ENCODE data around the gene VSX2. TPM values are rescaled to one million over a fixed set of nuclear protein-coding genes. Genes with fewer than 3 reads are reported as not detected.

VSX2 gene
- total RNA-seq, 4 donors from 2014 or later = not detected

- DNase-seq (ENCODE audit: low spot score in 2 of 2) = no peak
- intact Hi-C loops (cut with DNase I; ENCODE audit: low total_unique reads) = no loop called here
- no peak overlapping the region for H3K4me3 ChIP-seq (ENCODE audit: low read depth, poor library complexity, severe bottlenecking)
- TF ChIP-seq CTCF (IDR thresholded peaks at IDR 0.05) (no peak), POLR2A (IDR thresholded peaks at IDR 0.05) (no peak)
Measured at GRCh38 chr14:74202113-74202512, 37.1 kb upstream of the VSX2 start.

GRCh38 chr14:74203639-74204038 lies 35.6 kb upstream of the VSX2 start:
- intact Hi-C loops (cut with DNase I; ENCODE audit: low total_unique reads) = no loop called here
- no peak for TF ChIP-seq POLR2A (IDR thresholded peaks at IDR 0.05)
- TF ChIP-seq CTCF (IDR thresholded peaks at IDR 0.05) = no peak
- WGBS, 2 donors = 94 to 96% methylated on average over 8 of the region's 8 CpGs
- DNase-seq (ENCODE audit: low spot score in 2 of 2) = no peak
- no peak overlapping the region for H3K4me3 ChIP-seq (ENCODE audit: low read depth, poor library complexity, severe bottlenecking)

- TF ChIP-seq CTCF (IDR thresholded peaks at IDR 0.05) = no peak
- TF ChIP-seq POLR2A (IDR thresholded peaks at IDR 0.05) = no peak
- 87 to 89% methylated on average over 6 of the region's 6 CpGs for WGBS, 2 donors
- no peak for DNase-seq (ENCODE audit: low spot score in 2 of 2)
- H3K4me3 ChIP-seq (ENCODE audit: low read depth, poor library complexity, severe bottlenecking) = no peak overlapping the region
- intact Hi-C loops (cut with DNase I; ENCODE audit: low total_unique reads) = no loop called here
Measured at GRCh38 chr14:74204491-74204890, 34.8 kb upstream of the VSX2 start.

GRCh38 chr14:74205882-74206281 lies 33.4 kb upstream of the VSX2 start:
- TF ChIP-seq CTCF (IDR thresholded peaks at IDR 0.05) (no peak), POLR2A (IDR thresholded peaks at IDR 0.05) (no peak)
- intact Hi-C loops (cut with DNase I; ENCODE audit: low total_unique reads) = no loop called here
- WGBS, 2 donors = 88 to 97% methylated on average over 1 of the region's 1 CpG
- no peak for DNase-seq (ENCODE audit: low spot score in 2 of 2)
- no peak overlapping the region for H3K4me3 ChIP-seq (ENCODE audit: low read depth, poor library complexity, severe bottlenecking)

- no peak for TF ChIP-seq POLR2A (IDR thresholded peaks at IDR 0.05)
- no peak for TF ChIP-seq CTCF (IDR thresholded peaks at IDR 0.05)
- 76 to 83% methylated on average over 3 of the region's 3 CpGs for WGBS, 2 donors
- DNase-seq (ENCODE audit: low spot score in 2 of 2) = no peak
- intact Hi-C loops (cut with DNase I; ENCODE audit: low total_unique reads) = no loop called here
- no peak overlapping the region for H3K4me3 ChIP-seq (ENCODE audit: low read depth, poor library complexity, severe bottlenecking)
Measured at GRCh38 chr14:74207943-74208342, 31.3 kb upstream of the VSX2 start.

- 68 to 70% methylated on average over 8 of the region's 8 CpGs for WGBS, 2 donors
- intact Hi-C loops (cut with DNase I; ENCODE audit: low total_unique reads) = no loop called here
- TF ChIP-seq CTCF (IDR thresholded peaks at IDR 0.05) (no peak), POLR2A (IDR thresholded peaks at IDR 0.05) (no peak)
- no peak for DNase-seq (ENCODE audit: low spot score in 2 of 2)
- H3K4me3 ChIP-seq (ENCODE audit: low read depth, poor library complexity, severe bottlenecking) = no peak overlapping the region
Measured at GRCh38 chr14:74208642-74209041, 30.6 kb upstream of the VSX2 start.
